Fibroblast of lung (primary cell): ENCODE results near the gene WDR12. TPM values are rescaled to one million over a fixed set of nuclear protein-coding genes. Genes with fewer than 3 reads are reported as not detected.
"Not testable (repeated sequence)": the region's sequence is repeated elsewhere in the genome, so short reads cannot be mapped to it uniquely, and the experiment has no call there.

Experiments
- DNase-seq, 2 donors: peaks; one replicate each; pipeline versions ENCODE4 v3.0.0 to v3.0.0-alpha.2; 2010; ENCODE audit warnings: low read depth in 2 of 2
- H2AFZ ChIP-seq: 2 replicates; pipeline ENCODE4 v1.5.1; 2012; ENCODE audit warnings: low read length, control low read depth, inconsistent platforms
- H3K27ac ChIP-seq: 2 replicates; pipeline ENCODE4 v1.5.1; 2011; ENCODE audit warnings: low read length, control low read depth; ENCODE audit not compliant: insufficient read depth
- H3K27me3 ChIP-seq: 2 replicates; pipeline ENCODE4 v1.5.1; 2011; ENCODE audit warnings: mild to moderate bottlenecking, low read length; ENCODE audit not compliant: control insufficient read depth, insufficient read depth
- H3K36me3 ChIP-seq: 2 replicates; pipeline ENCODE4 v1.5.1; 2011; ENCODE audit warnings: low read length; ENCODE audit not compliant: control insufficient read depth, insufficient read depth
- H3K4me1 ChIP-seq: 2 replicates; pipeline ENCODE4 v1.5.1; 2011; ENCODE audit warnings: low read length; ENCODE audit not compliant: control insufficient read depth, insufficient read depth; ENCODE audit errors: extremely low read depth
- H3K4me2 ChIP-seq: 2 replicates; pipeline ENCODE4 v1.5.1; 2011; ENCODE audit warnings: low read length, control low read depth; ENCODE audit not compliant: insufficient read depth; ENCODE audit errors: extremely low read depth
- H3K4me3 ChIP-seq, 4 experiments: fragments of 200-600 bp in 1 of 4; sonication (generic) in 1 of 4; replicated peaks in 1 of 4; 2 replicates each; pipeline ENCODE4 v1.5.1; 2011 to 2016; ENCODE audit warnings: low read length in 4 of 4, low read depth in 3 of 4, mild to moderate bottlenecking in 3 of 4, control low read depth in 2 of 4, inconsistent platforms in 1 of 4, mixed read lengths in 1 of 4; ENCODE audit not compliant: insufficient read depth in 1 of 4; ENCODE audit errors: control extremely low read depth in 1 of 4
- H3K79me2 ChIP-seq: 2 replicates; pipeline ENCODE4 v1.5.1; 2012; ENCODE audit warnings: mild to moderate bottlenecking, low read length, inconsistent platforms; ENCODE audit not compliant: control insufficient read depth, insufficient read depth
- H3K9ac ChIP-seq: 2 replicates; pipeline ENCODE4 v1.5.1; 2011; ENCODE audit warnings: mild to moderate bottlenecking, low read length, control low read depth; ENCODE audit not compliant: insufficient read depth
- H3K9me3 ChIP-seq: 2 replicates; pipeline ENCODE4 v1.5.1; 2012; ENCODE audit warnings: low read depth, low read length; ENCODE audit not compliant: control insufficient read depth, insufficient read depth
- H4K20me1 ChIP-seq: 2 replicates; pipeline ENCODE4 v1.5.1; 2011; ENCODE audit warnings: low read length; ENCODE audit not compliant: control insufficient read depth, insufficient read depth; ENCODE audit errors: extremely low read depth
- EZH2 ChIP-seq: IDR thresholded peaks from 2 replicates; pipeline ENCODE4 v1.5.1; 2012; ENCODE audit warnings: low read length, control low read depth, mild to moderate bottlenecking; ENCODE audit errors: missing control alignments
- polyA plus RNA-seq, 2 donors: library from polyadenylated mRNA; depleted of rRNA in 1 of 2; stranded (reverse) in 1 of 2; unstranded in 1 of 2; fragments of >200 nt; gene quantifications; 2 replicates each; pipeline ENCODE4 v1.2.1, GENCODE V29; 2011 to 2012; ENCODE audit warnings: missing spikeins in 1 of 2
- total RNA-seq: library from RNA; depleted of rRNA; stranded (reverse); fragments of >200 nt; gene quantifications from 2 replicates; pipeline ENCODE4 v1.2.1, GENCODE V29; 2014
- TF ChIP-seq, protein P1 (sequence below), 2 donors: IDR thresholded peaks in 1 of 2; conservative IDR thresholded peaks in 1 of 2; 1 replicate in 1 of 2; 2 replicates in 1 of 2; pipeline ENCODE4 v1.5.1; 2011 to 2012; ENCODE audit warnings: low read length in 2 of 2, control low read depth in 1 of 2, inconsistent platforms in 1 of 2, low read depth in 1 of 2, mild to moderate bottlenecking in 1 of 2

WDR12 gene
- total and polyA plus RNA-seq, 2 donors (not counting 1 experiment from before 2014, with no cell fraction given): 26.4 to 35.1 TPM

DNA sequence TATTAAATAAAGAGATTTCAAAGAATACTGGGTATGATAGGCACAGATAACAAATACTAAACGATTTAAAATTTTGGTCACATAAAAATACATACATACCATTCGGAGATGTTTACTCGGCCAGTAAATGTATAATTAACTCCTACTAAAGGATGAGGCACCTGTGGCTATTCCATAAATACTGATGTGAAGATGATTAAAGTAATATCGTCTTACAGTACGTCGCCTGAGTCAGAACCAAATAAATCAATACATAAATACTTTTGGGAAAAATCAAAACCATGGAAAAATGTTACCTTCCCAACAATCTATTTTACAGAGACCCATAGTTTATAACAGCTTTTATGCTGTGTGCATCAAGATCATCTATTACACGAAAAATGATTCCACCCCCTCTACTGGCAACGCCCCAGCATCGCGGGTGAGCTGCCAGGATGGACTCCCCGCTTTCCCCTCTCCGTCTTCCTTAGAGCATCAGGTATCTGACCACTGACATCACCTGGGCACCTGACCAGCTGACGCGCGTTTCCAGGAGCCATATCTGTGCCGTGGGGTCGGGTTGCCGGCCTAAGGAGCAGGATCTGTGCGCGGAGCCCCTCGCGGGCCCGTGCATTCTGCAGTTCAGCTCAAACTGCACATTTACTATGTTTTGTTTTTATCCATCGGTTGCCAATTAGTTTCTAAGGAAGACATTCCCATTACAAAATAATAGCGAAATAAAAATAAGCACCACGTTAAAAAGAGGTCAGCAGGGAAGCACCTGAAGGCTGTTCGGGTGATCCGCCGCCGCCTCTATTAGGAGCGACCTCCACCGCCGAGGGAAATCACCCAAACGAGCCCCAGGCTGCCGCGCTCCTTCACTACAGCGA, 40.8 kb downstream of the WDR12 start:
- Histone ChIP-seq H3K36me3 (no peaks in the 10 kb centered on the region), H3K9ac (peak overlapping the region; percentile 76), H3K9me3 (no peaks in the 10 kb centered on the region), H2AFZ (peak overlapping the region; percentile 94), H4K20me1 (no peaks in the 10 kb centered on the region), H3K79me2 (no peaks in the 10 kb centered on the region), H3K4me2 (peak overlapping the region; percentile 88), H3K4me3 (peak overlapping the region; percentile 75 to 90 (median 88)), H3K27ac (peak overlapping the region; percentile 74), H3K27me3 (no peaks in the 10 kb centered on the region), H3K4me1 (peaks cover 2% of the 10 kb centered on the region)
- TF ChIP-seq, protein P1, sequence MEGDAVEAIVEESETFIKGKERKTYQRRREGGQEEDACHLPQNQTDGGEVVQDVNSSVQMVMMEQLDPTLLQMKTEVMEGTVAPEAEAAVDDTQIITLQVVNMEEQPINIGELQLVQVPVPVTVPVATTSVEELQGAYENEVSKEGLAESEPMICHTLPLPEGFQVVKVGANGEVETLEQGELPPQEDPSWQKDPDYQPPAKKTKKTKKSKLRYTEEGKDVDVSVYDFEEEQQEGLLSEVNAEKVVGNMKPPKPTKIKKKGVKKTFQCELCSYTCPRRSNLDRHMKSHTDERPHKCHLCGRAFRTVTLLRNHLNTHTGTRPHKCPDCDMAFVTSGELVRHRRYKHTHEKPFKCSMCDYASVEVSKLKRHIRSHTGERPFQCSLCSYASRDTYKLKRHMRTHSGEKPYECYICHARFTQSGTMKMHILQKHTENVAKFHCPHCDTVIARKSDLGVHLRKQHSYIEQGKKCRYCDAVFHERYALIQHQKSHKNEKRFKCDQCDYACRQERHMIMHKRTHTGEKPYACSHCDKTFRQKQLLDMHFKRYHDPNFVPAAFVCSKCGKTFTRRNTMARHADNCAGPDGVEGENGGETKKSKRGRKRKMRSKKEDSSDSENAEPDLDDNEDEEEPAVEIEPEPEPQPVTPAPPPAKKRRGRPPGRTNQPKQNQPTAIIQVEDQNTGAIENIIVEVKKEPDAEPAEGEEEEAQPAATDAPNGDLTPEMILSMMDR (conservative IDR thresholded peaks at IDR 0.05 in 1 of 2, IDR thresholded peaks at IDR 0.05 in 1 of 2; ENCODE audit: low read depth in 1 of 2, low read length in 2 of 2): peak; percentile 9 to 57
- no peak for TF ChIP-seq EZH2
- peak; percentile 46 to 49 for DNase-seq

DNA sequence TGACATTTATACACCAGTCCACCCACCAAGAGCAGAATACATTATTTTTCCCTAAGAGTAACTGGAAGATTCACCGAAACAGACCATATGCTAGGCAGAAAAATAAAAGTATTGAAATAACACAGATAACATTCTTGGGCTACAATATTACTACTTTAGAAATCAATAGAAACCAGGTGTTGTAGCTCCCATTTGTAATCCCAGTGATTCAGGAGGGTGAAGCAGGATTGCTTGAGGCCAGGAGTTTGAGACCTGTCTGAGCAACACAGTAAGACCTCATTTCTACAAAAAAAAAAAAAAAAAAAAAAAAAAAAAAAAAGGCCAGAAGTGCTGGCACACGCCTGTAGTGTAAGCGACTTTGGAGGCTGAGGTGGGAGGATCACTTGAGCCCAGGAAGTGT, 49.5 kb downstream of the WDR12 start:
- Histone ChIP-seq H3K4me2 (no peak overlapping the region), H2AFZ (no peak overlapping the region), H3K79me2 (no peaks in the 10 kb centered on the region), H3K4me3 (no peak overlapping the region), H3K27ac (no peak overlapping the region), H3K9me3 (no peaks in the 10 kb centered on the region), H3K4me1 (no peaks in the 10 kb centered on the region), H3K36me3 (no peaks in the 10 kb centered on the region), H4K20me1 (no peaks in the 10 kb centered on the region), H3K9ac (no peak overlapping the region), H3K27me3 (no peaks in the 10 kb centered on the region)
- no peak for TF ChIP-seq EZH2
- TF ChIP-seq, protein P1 (conservative IDR thresholded peaks at IDR 0.05 in 1 of 2, IDR thresholded peaks at IDR 0.05 in 1 of 2; ENCODE audit: low read depth in 1 of 2, low read length in 2 of 2): no peak
- no peak for DNase-seq

DNA sequence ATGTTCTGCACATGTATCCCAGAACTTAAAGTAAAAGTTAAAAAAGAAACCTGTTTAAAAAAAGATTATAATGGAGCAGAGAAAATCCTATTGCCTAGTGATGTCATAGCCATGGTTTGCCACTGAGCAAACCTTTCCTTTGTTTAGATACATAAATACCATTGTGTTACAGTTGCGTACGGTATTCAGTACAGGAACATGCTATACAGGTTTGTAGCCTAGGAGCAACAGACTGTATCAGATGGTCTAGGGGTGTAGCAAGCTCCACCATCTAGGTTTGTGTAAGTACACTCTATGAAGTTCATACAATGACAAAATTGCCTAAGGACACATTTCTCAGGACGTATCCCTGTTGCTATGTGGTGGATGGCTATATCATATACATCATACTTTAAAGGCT, 52.9 kb downstream of the WDR12 start:
- DNase-seq: no peak
- no peak overlapping the region for H3K9ac ChIP-seq
- no peaks in the 10 kb centered on the region for H3K4me1 ChIP-seq

DNA sequence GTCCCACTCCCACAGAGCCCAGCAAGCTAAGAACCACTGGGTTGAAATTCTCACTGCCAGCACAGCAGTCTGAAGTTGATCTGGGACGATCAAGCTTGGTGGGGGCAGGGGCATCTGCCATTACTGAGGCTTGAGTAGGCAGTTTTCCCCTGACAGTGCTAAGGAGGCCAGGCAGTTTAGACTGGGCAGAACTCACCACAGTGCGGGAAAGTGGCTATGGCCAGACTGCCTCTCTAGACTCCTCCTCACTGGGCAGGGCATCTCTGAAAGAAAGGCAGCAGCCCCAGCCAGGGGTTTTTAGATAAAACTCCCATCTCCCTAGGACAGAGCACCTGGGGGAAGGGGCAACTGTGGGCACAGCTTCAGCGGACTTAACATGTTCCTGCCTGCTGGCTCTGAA, 62.1 kb downstream of the WDR12 start:
- H3K4me1 ChIP-seq, DNase-seq, H2AFZ ChIP-seq: not testable (repeated sequence)

More for the DNA sequence above, 52.9 kb downstream of the WDR12 start:
- Histone ChIP-seq H3K27ac (no peak overlapping the region), H2AFZ (no peak overlapping the region), H3K27me3 (no peaks in the 10 kb centered on the region), H3K4me2 (no peak overlapping the region), H3K36me3 (no peaks in the 10 kb centered on the region), H4K20me1 (no peaks in the 10 kb centered on the region), H3K79me2 (no peaks in the 10 kb centered on the region), H3K9me3 (no peaks in the 10 kb centered on the region), H3K4me3 (no peak overlapping the region)
- TF ChIP-seq EZH2: no peak
- TF ChIP-seq, protein P1 (conservative IDR thresholded peaks at IDR 0.05 in 1 of 2, IDR thresholded peaks at IDR 0.05 in 1 of 2; ENCODE audit: low read depth in 1 of 2, low read length in 2 of 2): no peak

More for the DNA sequence above, 62.1 kb downstream of the WDR12 start:
- H3K9ac ChIP-seq, H3K27me3 ChIP-seq, H3K79me2 ChIP-seq, H3K4me3 ChIP-seq, H3K9me3 ChIP-seq, H3K4me2 ChIP-seq, H3K36me3 ChIP-seq, H3K27ac ChIP-seq, H4K20me1 ChIP-seq: not testable (repeated sequence)
